HG02840 (cell line): ENCODE data around the gene PTPRG.
"Not testable (repeated sequence)": the region's sequence is repeated elsewhere in the genome, so short reads cannot be mapped to it uniquely, and the experiment has no call there.

Experiments used
- ATAC-seq: cut with Tn5 transposase; IDR thresholded peaks from one replicate; pipeline ENCODE4 v1.9.1; 2021; ENCODE audit warnings: mild to moderate bottlenecking, moderate library complexity, moderate number of reproducible peaks; ENCODE audit not compliant: unreplicated experiment, low FRiP score

The PTPRG gene

GRCh38 chr3:61742006-61742405, 180.6 kb downstream of the PTPRG start:
- ATAC-seq: no peak

GRCh38 chr3:61743067-61743466, 181.7 kb downstream of the PTPRG start:
- ATAC-seq: no peak

- no peak for ATAC-seq
These were observed 182.4 kb downstream of the PTPRG start for GRCh38 chr3:61743686-61744242.

GRCh38 chr3:61748288-61748687, 186.9 kb downstream of the PTPRG start:
- ATAC-seq: no peak

- ATAC-seq: no peak
These were observed 189.4 kb downstream of the PTPRG start for GRCh38 chr3:61750766-61751165.

GRCh38 chr3:61758839-61759238, 197.5 kb downstream of the PTPRG start:
- no peak for ATAC-seq

GRCh38 chr3:61760783-61761182, 199.4 kb downstream of the PTPRG start:
- ATAC-seq: not testable (repeated sequence)

- no peak for ATAC-seq
These were observed 200.5 kb downstream of the PTPRG start for GRCh38 chr3:61761694-61762430.

- ATAC-seq: no peak
These were observed 203.9 kb downstream of the PTPRG start for GRCh38 chr3:61765157-61765876.

GRCh38 chr3:61768284-61769037, 207.1 kb downstream of the PTPRG start:
- no peak for ATAC-seq

- no peak for ATAC-seq
These were observed 208.1 kb downstream of the PTPRG start for GRCh38 chr3:61769266-61769990.

- ATAC-seq: no peak
These were observed 210.6 kb downstream of the PTPRG start for GRCh38 chr3:61771976-61772375.

- no peak for ATAC-seq
These were observed 211.1 kb downstream of the PTPRG start for GRCh38 chr3:61772456-61772855.

GRCh38 chr3:61774279-61774890, 213.0 kb downstream of the PTPRG start:
- no peak for ATAC-seq

- ATAC-seq: no peak
These were observed 215.0 kb downstream of the PTPRG start for GRCh38 chr3:61776390-61776789.

GRCh38 chr3:61777483-61777882, 216.1 kb downstream of the PTPRG start:
- no peak for ATAC-seq

- ATAC-seq: no peak
These were observed 216.7 kb downstream of the PTPRG start for GRCh38 chr3:61778095-61778494.

GRCh38 chr3:61780016-61780415, 218.6 kb downstream of the PTPRG start:
- ATAC-seq: no peak

- no peak for ATAC-seq
These were observed 219.3 kb downstream of the PTPRG start for GRCh38 chr3:61780455-61781228.
